GM21529 (cell line): ENCODE measurements around the gene USO1.
A peak's percentile ranks its signal among the peaks of the same experiment; 100 is the strongest.
"Not testable (repeated sequence)": the region's sequence is repeated elsewhere in the genome, so short reads cannot be mapped to it uniquely, and the experiment has no call there.

Experiments used
- ATAC-seq: cut with Tn5 transposase; IDR thresholded peaks from one replicate; pipeline ENCODE4 v1.9.1; 2021; ENCODE audit not compliant: unreplicated experiment

USO1 gene

GRCh38 chr4:75834772-75835154 lies 110.4 kb downstream of the USO1 start:
- no peak for ATAC-seq

- peak; percentile 56 for ATAC-seq
Measured at GRCh38 chr4:75841641-75842520, 117.5 kb downstream of the USO1 start.

DNA sequence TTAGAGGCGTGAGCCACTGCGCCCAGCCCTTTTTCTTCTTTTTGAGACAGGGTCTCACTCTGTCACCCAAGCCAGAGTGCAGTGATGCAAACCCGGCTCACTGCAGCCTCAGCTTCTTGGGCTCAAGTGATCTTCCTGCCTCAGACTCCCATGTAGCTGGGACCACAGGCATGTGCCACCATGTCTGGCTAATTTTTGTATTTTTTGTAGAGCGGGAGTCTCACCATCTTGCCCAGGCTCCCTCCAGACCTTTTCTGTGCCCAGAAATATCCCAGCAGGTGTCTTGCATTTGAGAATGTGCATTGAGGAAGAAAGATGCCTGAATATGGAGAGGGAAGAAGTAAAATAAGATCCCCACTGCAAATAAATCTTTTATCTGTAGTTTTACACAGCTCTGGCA lies 119.2 kb downstream of the USO1 start:
- no peak for ATAC-seq

- ATAC-seq, result no peak
Measured at GRCh38 chr4:75844151-75844662, 119.8 kb downstream of the USO1 start.

GRCh38 chr4:75845992-75846391 lies 121.6 kb downstream of the USO1 start:
- no peak for ATAC-seq

- ATAC-seq, result not testable (repeated sequence)
Measured at GRCh38 chr4:75848171-75848760, 123.9 kb downstream of the USO1 start.

DNA sequence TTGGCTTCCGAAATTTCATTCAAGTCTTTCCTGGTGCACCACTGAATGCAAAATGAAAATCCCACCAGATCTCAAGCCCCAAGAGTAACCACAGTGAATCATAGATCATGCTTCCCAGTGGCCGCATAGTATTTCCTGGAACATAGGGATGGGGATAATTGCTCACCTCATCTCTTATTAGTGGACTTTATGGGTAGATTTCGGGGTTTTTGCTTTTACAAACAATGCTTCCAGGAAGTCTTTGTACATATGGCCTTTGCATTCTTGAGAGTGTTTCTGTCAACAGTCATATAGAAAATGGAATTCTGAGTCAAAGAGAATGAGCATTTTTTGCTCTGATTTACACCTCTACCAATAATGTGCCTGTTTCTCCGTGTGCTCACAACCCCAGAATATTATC lies 124.5 kb downstream of the USO1 start:
- no peak for ATAC-seq

- no peak for ATAC-seq
Measured at GRCh38 chr4:75849461-75849860, 125.1 kb downstream of the USO1 start.

- ATAC-seq, result no peak
Measured at GRCh38 chr4:75858721-75859120, 134.3 kb downstream of the USO1 start.

GRCh38 chr4:75860606-75861005 lies 136.2 kb downstream of the USO1 start:
- ATAC-seq, result no peak
